ENCODE measurements around the gene DKC1.

DKC1 gene

DNA sequence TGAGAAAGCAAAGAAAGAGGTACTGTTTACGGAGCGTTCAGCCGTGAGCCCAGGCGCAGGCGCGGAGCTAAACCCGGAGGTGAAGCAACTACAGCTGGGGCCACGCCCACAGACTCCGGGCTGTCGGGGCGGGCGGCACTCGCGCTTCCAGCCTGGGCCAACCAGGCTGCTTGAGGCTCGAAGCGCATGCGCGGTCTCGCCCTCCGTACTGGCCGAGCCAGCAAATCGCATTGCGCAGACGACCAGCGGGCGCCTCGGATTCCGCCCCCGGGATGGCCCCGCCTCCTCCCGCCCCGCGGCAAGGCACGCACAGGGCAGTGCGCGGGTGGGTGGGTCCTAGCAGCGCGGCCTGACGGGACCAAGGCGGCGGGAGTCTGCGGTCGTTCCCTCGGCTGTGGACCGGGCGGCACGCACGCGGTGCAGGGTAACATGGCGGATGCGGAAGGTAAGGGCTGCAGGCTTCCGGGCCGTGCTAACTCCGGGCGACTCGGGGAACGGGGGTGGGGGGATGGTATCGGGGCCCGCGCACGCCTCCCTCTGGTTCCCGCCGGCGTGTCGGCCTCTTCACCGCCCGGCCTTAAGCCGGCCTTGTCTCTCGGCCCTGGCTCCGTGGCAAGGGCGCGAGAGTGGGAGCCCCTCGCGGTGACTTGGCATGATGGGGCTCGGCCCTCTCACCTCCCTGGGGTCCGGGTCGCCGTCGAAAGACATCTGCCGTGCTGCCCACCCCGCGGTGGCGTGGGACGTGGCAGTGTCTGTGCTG lies at the start of gene DKC1:
TSS of gene DKC1 (plus strand) at position 328 of the 760 bp plus-strand sequence. CDS start at position 430, 102 bp downstream.
- in situ Hi-C loops (cut with MboI; ENCODE audit: low pct_unique_long_range_greater_than_20kb, low sequenced_read_pairs, unreplicated experiment) = no loop called here
- peak; percentile 92 for DNase-seq (ENCODE audit: low spot score)
- TF ChIP-seq, protein P1, sequence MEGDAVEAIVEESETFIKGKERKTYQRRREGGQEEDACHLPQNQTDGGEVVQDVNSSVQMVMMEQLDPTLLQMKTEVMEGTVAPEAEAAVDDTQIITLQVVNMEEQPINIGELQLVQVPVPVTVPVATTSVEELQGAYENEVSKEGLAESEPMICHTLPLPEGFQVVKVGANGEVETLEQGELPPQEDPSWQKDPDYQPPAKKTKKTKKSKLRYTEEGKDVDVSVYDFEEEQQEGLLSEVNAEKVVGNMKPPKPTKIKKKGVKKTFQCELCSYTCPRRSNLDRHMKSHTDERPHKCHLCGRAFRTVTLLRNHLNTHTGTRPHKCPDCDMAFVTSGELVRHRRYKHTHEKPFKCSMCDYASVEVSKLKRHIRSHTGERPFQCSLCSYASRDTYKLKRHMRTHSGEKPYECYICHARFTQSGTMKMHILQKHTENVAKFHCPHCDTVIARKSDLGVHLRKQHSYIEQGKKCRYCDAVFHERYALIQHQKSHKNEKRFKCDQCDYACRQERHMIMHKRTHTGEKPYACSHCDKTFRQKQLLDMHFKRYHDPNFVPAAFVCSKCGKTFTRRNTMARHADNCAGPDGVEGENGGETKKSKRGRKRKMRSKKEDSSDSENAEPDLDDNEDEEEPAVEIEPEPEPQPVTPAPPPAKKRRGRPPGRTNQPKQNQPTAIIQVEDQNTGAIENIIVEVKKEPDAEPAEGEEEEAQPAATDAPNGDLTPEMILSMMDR (IDR thresholded peaks at IDR 0.05; ENCODE audit: extremely low read depth, insufficient read depth, missing control alignments) = no peak

DNA sequence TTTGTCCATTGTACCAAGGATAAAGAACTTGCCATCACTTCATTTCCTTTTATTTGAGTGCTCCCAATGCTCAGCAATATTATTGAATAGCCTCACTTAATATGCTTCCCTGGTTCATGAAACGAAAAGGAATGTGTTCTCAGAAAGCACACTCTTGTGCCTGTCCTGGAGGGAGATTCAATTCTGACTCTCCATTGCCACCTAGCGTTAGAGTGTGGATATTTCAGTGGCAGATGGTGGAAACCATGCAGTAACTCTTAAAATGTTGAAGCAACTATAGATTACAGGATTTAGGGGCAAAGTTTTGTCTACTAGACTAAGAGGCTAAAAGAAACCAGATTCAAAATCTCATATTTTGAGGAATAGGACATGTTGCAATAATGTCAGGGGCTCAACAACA lies 47.7 kb upstream of the DKC1 start:
- DNase-seq (ENCODE audit: low spot score) = peak; percentile 72
- TF ChIP-seq, protein P1 (IDR thresholded peaks at IDR 0.05; ENCODE audit: extremely low read depth, insufficient read depth, missing control alignments) = peak; percentile 85
- in situ Hi-C loops (cut with MboI; ENCODE audit: low pct_unique_long_range_greater_than_20kb, low sequenced_read_pairs, unreplicated experiment) = no loop called here

DNA sequence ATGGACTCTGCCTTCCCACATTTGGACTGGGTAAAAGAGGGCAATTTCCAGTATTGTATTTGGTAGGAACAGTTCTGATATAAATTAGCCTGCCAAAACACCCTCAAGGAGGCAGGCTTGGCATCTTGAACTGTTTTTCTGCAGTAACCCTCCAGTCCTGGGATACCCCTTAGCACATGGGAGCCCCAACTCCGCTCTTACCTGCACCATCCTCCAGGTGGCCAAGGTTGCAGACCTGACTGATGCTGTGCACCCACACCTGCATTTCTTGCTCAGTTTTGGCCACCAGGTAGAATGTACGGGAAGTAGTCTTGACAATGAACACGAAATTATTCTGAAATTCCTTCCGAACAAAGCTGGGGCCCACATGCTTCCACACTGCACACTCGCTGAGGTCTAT lies 46.8 kb upstream of the DKC1 start:
- in situ Hi-C loops (cut with MboI; ENCODE audit: low pct_unique_long_range_greater_than_20kb, low sequenced_read_pairs, unreplicated experiment) = no loop called here
- no peak for DNase-seq (ENCODE audit: low spot score)
- TF ChIP-seq, protein P1 (IDR thresholded peaks at IDR 0.05; ENCODE audit: extremely low read depth, insufficient read depth, missing control alignments) = no peak

DNA sequence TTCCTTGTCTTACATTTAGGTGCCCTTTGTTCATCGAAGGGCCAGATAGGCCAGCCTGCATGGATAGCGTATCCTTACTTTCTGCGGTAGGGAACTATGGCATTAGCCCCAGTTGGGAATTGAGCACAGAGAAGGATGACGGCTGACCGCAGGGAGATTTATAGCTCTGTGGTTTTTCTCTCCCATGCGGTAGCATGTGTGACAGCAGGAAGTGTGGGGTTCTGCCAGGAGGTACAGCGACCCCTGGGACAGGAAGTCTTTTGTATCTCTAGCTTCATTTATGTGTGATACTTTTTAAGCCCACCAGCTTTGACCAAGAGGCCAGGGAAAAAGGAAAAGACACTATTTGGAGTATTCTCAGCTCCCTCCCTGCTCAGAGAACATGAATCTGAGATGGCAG lies 44.8 kb upstream of the DKC1 start:
- in situ Hi-C loops (cut with MboI; ENCODE audit: low pct_unique_long_range_greater_than_20kb, low sequenced_read_pairs, unreplicated experiment) = no loop called here
- TF ChIP-seq, protein P1 (IDR thresholded peaks at IDR 0.05; ENCODE audit: extremely low read depth, insufficient read depth, missing control alignments) = no peak
- no peak for DNase-seq (ENCODE audit: low spot score)

DNA sequence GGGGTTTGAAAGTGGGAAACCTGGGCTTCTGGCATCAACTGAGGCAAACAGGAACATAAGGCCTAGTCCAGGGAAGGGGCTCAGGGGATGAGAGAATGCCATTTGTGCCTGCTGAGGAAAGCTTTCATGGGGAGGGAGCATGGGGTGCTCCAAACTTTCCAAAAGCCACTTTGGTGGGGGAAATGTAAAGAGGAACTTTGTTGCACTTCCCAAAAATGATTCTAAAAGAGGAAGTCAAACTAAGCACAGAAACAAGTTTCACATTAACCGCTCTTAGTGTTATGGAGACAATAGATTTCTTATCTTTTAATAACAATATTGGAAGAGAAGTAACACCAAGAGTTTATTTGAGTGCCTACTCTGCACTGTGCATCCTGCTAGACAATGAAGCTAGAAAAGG lies 44.0 kb upstream of the DKC1 start:
- DNase-seq (ENCODE audit: low spot score) = no peak
- TF ChIP-seq, protein P1 (IDR thresholded peaks at IDR 0.05; ENCODE audit: extremely low read depth, insufficient read depth, missing control alignments) = no peak
- in situ Hi-C loops (cut with MboI; ENCODE audit: low pct_unique_long_range_greater_than_20kb, low sequenced_read_pairs, unreplicated experiment) = no loop called here

DNA sequence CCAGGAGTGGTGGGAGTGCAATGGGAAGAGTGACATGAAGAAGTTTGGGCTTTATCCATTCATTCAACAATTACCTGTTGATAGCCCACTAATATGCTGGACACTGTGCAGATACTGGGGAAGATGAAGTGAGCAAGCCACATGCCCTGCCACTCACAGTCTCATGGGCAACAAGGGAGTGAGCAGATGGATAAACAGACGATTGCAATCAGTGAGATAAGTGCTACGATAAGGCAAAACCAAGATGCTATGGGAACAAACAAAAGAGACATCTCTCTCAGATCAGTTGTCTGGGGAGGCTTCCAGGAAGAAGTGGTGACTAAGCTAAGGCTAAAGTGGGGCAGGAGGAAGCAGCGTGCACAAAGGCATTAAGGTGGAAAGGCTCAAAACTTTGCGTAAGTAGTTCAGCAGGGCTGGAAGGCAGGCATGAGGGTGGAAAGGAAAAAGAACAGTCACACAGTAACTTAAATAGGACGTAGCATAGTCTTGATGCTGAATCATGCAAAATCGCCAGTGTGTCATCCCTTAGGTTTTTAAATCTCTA lies 43.5 kb upstream of the DKC1 start:
- DNase-seq (ENCODE audit: low spot score) = no peak
- TF ChIP-seq, protein P1 (IDR thresholded peaks at IDR 0.05; ENCODE audit: extremely low read depth, insufficient read depth, missing control alignments) = no peak
- in situ Hi-C loops (cut with MboI; ENCODE audit: low pct_unique_long_range_greater_than_20kb, low sequenced_read_pairs, unreplicated experiment) = no loop called here

Data from GM13977 (cell line).